ENCODE data around the gene FBXO27. TPM values are rescaled to one million over a fixed set of nuclear protein-coding genes. Genes with fewer than 3 reads are reported as not detected.
A peak's percentile ranks its signal among the peaks of the same experiment; 100 is the strongest.

Gene FBXO27
- total and polyA plus RNA-seq, 2 of the 8 experiments (the other 6 are each of a cell fraction or from before 2014, with no cell fraction given), result 10.9 to 25.5 TPM

DNA sequence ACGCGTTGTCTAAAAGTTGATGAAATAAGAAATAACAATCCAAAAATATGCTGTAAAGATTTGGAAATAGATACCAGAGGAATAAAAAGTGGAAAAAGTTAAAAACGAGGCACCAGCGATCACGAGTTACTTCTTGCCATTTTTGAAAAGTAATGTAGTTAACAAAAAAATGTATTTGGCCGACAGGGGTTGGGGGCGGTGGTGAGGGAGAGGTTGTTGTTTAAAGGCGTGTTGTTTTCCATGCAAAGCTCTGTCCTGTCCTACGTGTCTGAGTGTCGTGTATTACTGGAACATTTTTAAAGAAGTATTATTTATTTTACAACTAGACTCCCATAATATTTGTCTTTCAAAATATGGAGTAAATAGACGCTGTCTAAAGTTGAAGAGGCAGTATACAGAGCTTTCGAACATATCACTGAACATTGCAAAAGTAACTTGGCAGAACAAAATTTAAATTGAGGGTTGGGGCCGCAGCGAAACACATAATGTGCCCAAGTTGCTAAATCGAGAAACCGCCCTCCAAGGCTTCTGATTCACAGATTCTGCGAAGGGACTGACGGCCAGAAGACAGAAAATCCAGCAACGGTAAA is 57.6 kb downstream of the FBXO27 start:
- no peak overlapping the region for H2AFZ ChIP-seq (ENCODE audit: low read length)
- TF ChIP-seq CBX5 (IDR thresholded peaks at IDR 0.05; ENCODE audit: low read depth, low read length), result no peak

More for the DNA sequence above, 57.6 kb downstream of the FBXO27 start:
- H2BK20ac ChIP-seq (ENCODE audit: low read length), result no peak overlapping the region
- peak overlapping the region; percentile 48 to 82 (median 74) for H3K4me3 ChIP-seq (ENCODE audit: extremely low read depth in 1 of 4, insufficient read depth in 2 of 4, low read depth in 3 of 4, low read length in 4 of 4)
- no peak overlapping the region for H2BK15ac ChIP-seq (ENCODE audit: low read length)
- WGBS, 2 experiments (ENCODE audit: extremely low coverage in 1 of 2, insufficient coverage in 1 of 2, insufficient read length in 1 of 2, insufficient replicate concordance in 2 of 2, low coverage in 1 of 2, low lambda C conversion rate in 2 of 2, missing lambda C conversion rate in 1 of 2), result 32% methylated on average over 19 of the region's 19 CpGs; no CpG with 5 or more reads in 1 of the 2 experiments
- peak overlapping the region in 3 of 4 experiments; percentile 49 to 58 (median 53); a peak in 6 of 7 replicates for H3K9ac ChIP-seq (replicated peaks in 1 of 4; ENCODE audit: extremely low read depth in 1 of 4, low read depth in 3 of 4, low read length in 3 of 4)
- peak overlapping the region; percentile 54; the same call in 1 of the 2 replicates for H4K8ac ChIP-seq (ENCODE audit: extremely low read depth, insufficient read depth, low read length)
- FAIRE-seq, result no peak
- no peak overlapping the region for H3K23ac ChIP-seq (ENCODE audit: insufficient read length)
- no peak overlapping the region for H3K4ac ChIP-seq (replicated peaks; ENCODE audit: insufficient read length, low read depth, low read length)
- no peak overlapping the region for H2AK5ac ChIP-seq (ENCODE audit: low read depth, low read length)
- H3K4me2 ChIP-seq (ENCODE audit: insufficient read depth in 1 of 2, low read depth in 2 of 2, low read length in 2 of 2), result peak overlapping the region; percentile 66 to 88
- no peak overlapping the region for H4K91ac ChIP-seq (replicated peaks; ENCODE audit: insufficient read length, low read length)
- no peak overlapping the region for H3K14ac ChIP-seq (ENCODE audit: insufficient read length)
- DNase-seq (ENCODE audit: low read depth in 1 of 2, low spot score in 2 of 2), result no peak
- H3K36me3 ChIP-seq (ENCODE audit: control insufficient read depth in 2 of 4, insufficient read depth in 4 of 4, low read length in 3 of 4), result peaks cover 0 to 4% (median 0%) of the 10 kb centered on the region in 4 experiments; a peak in 2 of 8 replicates
- no peaks in the 10 kb centered on the region for H3K9me3 ChIP-seq (ENCODE audit: insufficient read depth in 2 of 2, low read depth in 1 of 2, low read length in 1 of 2)
- H3K18ac ChIP-seq (ENCODE audit: extremely low read depth, low read length), result peak overlapping the region; percentile 94; the same call in 1 of the 2 replicates
- H3K4me1 ChIP-seq (replicated peaks in 1 of 4; ENCODE audit: control insufficient read depth in 3 of 4, insufficient read depth in 4 of 4, low read length in 3 of 4), result peaks cover 0 to 7% (median 3%) of the 10 kb centered on the region in 4 experiments; a peak in 3 of 7 replicates
- H4K20me1 ChIP-seq (replicated peaks in 1 of 2; ENCODE audit: control insufficient read depth in 1 of 2, insufficient read depth in 2 of 2, low read length in 2 of 2), result peaks cover 0 to 1% of the 10 kb centered on the region in 2 experiments
- no peak overlapping the region for H2BK12ac ChIP-seq (ENCODE audit: low read depth, low read length)
- POLR2A ChIA-PET (ENCODE audit: partially characterized antibody), result interaction anchor here (1.6 to 2.1 kb wide), 5 partner anchors 11 to 150 kb away, joined by 3 to 11 read pairs (median 4); partner anchors contain the start of genes FBXO27 and PAK4
- peaks cover 0 to 5% of the 10 kb centered on the region in 2 experiments; a peak in 1 of 4 replicates for H3K79me2 ChIP-seq (ENCODE audit: control insufficient read depth in 1 of 2, insufficient read depth in 2 of 2, low read length in 2 of 2)
- H3K56ac ChIP-seq (replicated peaks; ENCODE audit: insufficient read length, low read depth, low read length), result no peak overlapping the region
- no peak overlapping the region; the same call in 1 of the 2 replicates for H3K27ac ChIP-seq (ENCODE audit: low read depth, low read length)
- CTCF ChIA-PET (ENCODE audit: partially characterized antibody), result interaction anchor here (0.6 to 4.1 kb wide), 8 partner anchors 13 to 235 kb away, joined by 3 to 15 read pairs (median 6); no protein-coding TSS in a partner anchor
- no peak overlapping the region for H2BK5ac ChIP-seq (ENCODE audit: low read depth, low read length)
- H3K23me2 ChIP-seq (ENCODE audit: low read depth, low read length), result peaks cover 6% of the 10 kb centered on the region; the same call in 1 of the 2 replicates
- no peak overlapping the region for H2BK120ac ChIP-seq (replicated peaks; ENCODE audit: low read depth, low read length)
- H3K27me3 ChIP-seq (replicated peaks in 1 of 4; ENCODE audit: control insufficient read depth in 3 of 4, extremely low read depth in 1 of 4, insufficient read depth in 3 of 4, low read length in 3 of 4), result 0 out of 7 replicates have a peak, but pooled peaks cover 0 to 3% (median 0%) of the 10 kb centered on the region in 4 experiments
- no peak overlapping the region for H4K5ac ChIP-seq (ENCODE audit: insufficient read length, low read depth, low read length)
- H3K79me1 ChIP-seq (ENCODE audit: low read depth, low read length), result no peaks in the 10 kb centered on the region

Data from H1 (cell line).